ENCODE results near the gene PTPRN2. TPM values are rescaled to one million over a fixed set of nuclear protein-coding genes. Genes with fewer than 3 reads are reported as not detected.

PTPRN2 gene
- total RNA-seq, 1 experiment from 2014 or later: not detected

DNA sequence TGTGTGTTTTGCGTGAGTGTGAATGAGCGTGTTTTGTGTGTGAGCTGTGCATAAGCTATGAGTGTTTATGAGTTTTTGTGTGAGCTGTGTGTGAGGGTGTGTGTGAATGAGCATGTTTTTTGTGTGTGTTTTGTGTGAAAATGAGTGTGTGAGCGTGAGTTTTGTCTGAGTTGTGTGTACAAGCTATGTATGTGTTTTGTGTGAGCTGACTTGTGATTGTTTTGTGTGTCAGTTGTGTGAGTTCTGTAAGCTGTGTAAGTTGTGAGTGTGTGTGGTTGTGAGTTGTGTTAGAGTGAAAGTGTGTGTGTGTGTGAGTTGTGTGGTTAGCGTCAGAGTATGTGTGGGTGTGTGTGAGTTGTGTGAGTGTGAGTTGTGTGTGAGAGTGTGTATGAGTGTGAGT is 343.2 kb downstream of the PTPRN2 start:
- POLR2A ChIA-PET (ENCODE audit: unreplicated experiment): no interaction called here
- Histone ChIP-seq H3K36me3 (ENCODE audit: low read depth) (no peaks in the 10 kb centered on the region), H3K79me2 (ENCODE audit: low read depth) (no peaks in the 10 kb centered on the region), H3F3A (ENCODE audit: insufficient read depth, low read depth) (peaks cover 4% of the 10 kb centered on the region; the same call in 1 of the 2 replicates), H3K27me3 (ENCODE audit: insufficient read depth, low read depth) (peaks cover 66% of the 10 kb centered on the region), H3K4me1 (replicated peaks; ENCODE audit: insufficient read depth) (no peaks in the 10 kb centered on the region), H4K20me1 (ENCODE audit: insufficient read depth) (no peaks in the 10 kb centered on the region), H3K9me2 (ENCODE audit: insufficient read depth) (no peaks in the 10 kb centered on the region), H2AFZ (no peak overlapping the region), H3K27ac (no peak overlapping the region), H3K4me2 (no peak overlapping the region), H3K4me3 (no peak overlapping the region), H3K9me3 (ENCODE audit: insufficient read depth, low read depth) (no peaks in the 10 kb centered on the region)
- intact Hi-C loops (cut with micrococcal nuclease; ENCODE audit: unreplicated experiment): no loop called here
- TF ChIP-seq EZH2 (IDR thresholded peaks at IDR 0.05; ENCODE audit: low read depth): no peak
- TF ChIP-seq, protein P1, sequence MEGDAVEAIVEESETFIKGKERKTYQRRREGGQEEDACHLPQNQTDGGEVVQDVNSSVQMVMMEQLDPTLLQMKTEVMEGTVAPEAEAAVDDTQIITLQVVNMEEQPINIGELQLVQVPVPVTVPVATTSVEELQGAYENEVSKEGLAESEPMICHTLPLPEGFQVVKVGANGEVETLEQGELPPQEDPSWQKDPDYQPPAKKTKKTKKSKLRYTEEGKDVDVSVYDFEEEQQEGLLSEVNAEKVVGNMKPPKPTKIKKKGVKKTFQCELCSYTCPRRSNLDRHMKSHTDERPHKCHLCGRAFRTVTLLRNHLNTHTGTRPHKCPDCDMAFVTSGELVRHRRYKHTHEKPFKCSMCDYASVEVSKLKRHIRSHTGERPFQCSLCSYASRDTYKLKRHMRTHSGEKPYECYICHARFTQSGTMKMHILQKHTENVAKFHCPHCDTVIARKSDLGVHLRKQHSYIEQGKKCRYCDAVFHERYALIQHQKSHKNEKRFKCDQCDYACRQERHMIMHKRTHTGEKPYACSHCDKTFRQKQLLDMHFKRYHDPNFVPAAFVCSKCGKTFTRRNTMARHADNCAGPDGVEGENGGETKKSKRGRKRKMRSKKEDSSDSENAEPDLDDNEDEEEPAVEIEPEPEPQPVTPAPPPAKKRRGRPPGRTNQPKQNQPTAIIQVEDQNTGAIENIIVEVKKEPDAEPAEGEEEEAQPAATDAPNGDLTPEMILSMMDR (conservative IDR thresholded peaks at IDR 0.05): no peak
- no peak for DNase-seq
- BruUV-seq (replicated peaks): no TSS peak
- CTCF ChIA-PET: no interaction called here

- Histone ChIP-seq H3K4me3 (no peak overlapping the region), H3K36me3 (ENCODE audit: low read depth) (no peaks in the 10 kb centered on the region), H3K27ac (no peak overlapping the region), H3K9me2 (ENCODE audit: insufficient read depth) (no peaks in the 10 kb centered on the region), H3K27me3 (ENCODE audit: insufficient read depth, low read depth) (peaks cover 77% of the 10 kb centered on the region), H3K4me2 (no peak overlapping the region), H4K20me1 (ENCODE audit: insufficient read depth) (no peaks in the 10 kb centered on the region), H3K79me2 (ENCODE audit: low read depth) (no peaks in the 10 kb centered on the region), H3F3A (ENCODE audit: insufficient read depth, low read depth) (no peaks in the 10 kb centered on the region), H2AFZ (no peak overlapping the region), H3K4me1 (replicated peaks; ENCODE audit: insufficient read depth) (no peaks in the 10 kb centered on the region), H3K9me3 (ENCODE audit: insufficient read depth, low read depth) (no peaks in the 10 kb centered on the region)
- CTCF ChIA-PET: no interaction called here
- POLR2A ChIA-PET (ENCODE audit: unreplicated experiment): no interaction called here
- DNase-seq: no peak
- no peak for TF ChIP-seq EZH2 (IDR thresholded peaks at IDR 0.05; ENCODE audit: low read depth)
- TF ChIP-seq, protein P1 (conservative IDR thresholded peaks at IDR 0.05): no peak
- BruUV-seq (replicated peaks): no TSS peak
- intact Hi-C loops (cut with micrococcal nuclease; ENCODE audit: unreplicated experiment): no loop called here
These were observed 345.7 kb downstream of the PTPRN2 start for GRCh38 chr7:158241919-158242318.

GRCh38 chr7:158240801-158241200 is 346.8 kb downstream of the PTPRN2 start:
- DNase-seq: no peak
- Histone ChIP-seq H3K4me2 (no peak overlapping the region), H3K4me3 (no peak overlapping the region), H2AFZ (no peak overlapping the region), H3K4me1 (replicated peaks; ENCODE audit: insufficient read depth) (no peaks in the 10 kb centered on the region), H4K20me1 (ENCODE audit: insufficient read depth) (no peaks in the 10 kb centered on the region), H3K36me3 (ENCODE audit: low read depth) (no peaks in the 10 kb centered on the region), H3K27me3 (ENCODE audit: insufficient read depth, low read depth) (peaks cover 76% of the 10 kb centered on the region), H3K27ac (no peak overlapping the region), H3K9me2 (ENCODE audit: insufficient read depth) (no peaks in the 10 kb centered on the region), H3K9me3 (ENCODE audit: insufficient read depth, low read depth) (no peaks in the 10 kb centered on the region), H3K79me2 (ENCODE audit: low read depth) (no peaks in the 10 kb centered on the region), H3F3A (ENCODE audit: insufficient read depth, low read depth) (no peaks in the 10 kb centered on the region)
- POLR2A ChIA-PET (ENCODE audit: unreplicated experiment): no interaction called here
- CTCF ChIA-PET: no interaction called here
- no peak for TF ChIP-seq EZH2 (IDR thresholded peaks at IDR 0.05; ENCODE audit: low read depth)
- TF ChIP-seq, protein P1 (conservative IDR thresholded peaks at IDR 0.05): no peak
- BruUV-seq (replicated peaks): no TSS peak
- intact Hi-C loops (cut with micrococcal nuclease; ENCODE audit: unreplicated experiment): no loop called here

Measured in PC-9 (cell line).